K562 (cell line): ENCODE measurements around the gene AGPAT3. TPM values are rescaled to one million over a fixed set of nuclear protein-coding genes. Genes with fewer than 3 reads are reported as not detected.

Experiments
- BHLHE40 ChIP-seq: IDR thresholded peaks from 2 replicates; pipeline ENCODE4 v1.6.1; 2011; ENCODE audit warnings: low read length, improper control_type of control experiment
- CCAR2 ChIP-seq: fragments of 200-400 bp; formaldehyde crosslinking; IDR thresholded peaks from 2 replicates; pipeline ENCODE4 v1.6.1; 2017; ENCODE audit warnings: mild to moderate bottlenecking, low read depth, low read length
- CREM ChIP-seq: IDR thresholded peaks from 2 replicates; pipeline ENCODE4 v1.6.1; 2014; ENCODE audit warnings: antibody characterized with exemption, low read depth
- ETV6 ChIP-seq, 3 experiments: fragments of 150-350 bp in 1 of 3; sonication (generic) in 1 of 3; formaldehyde crosslinking in 1 of 3; IDR thresholded peaks; 2 replicates each; pipeline versions ENCODE4 v1.6.1 to v1.8.0; 2014 to 2022; ENCODE audit warnings: borderline replicate concordance in 2 of 3, low read depth in 2 of 3, antibody characterized with exemption in 1 of 3, low read length in 1 of 3, mild to moderate bottlenecking in 1 of 3, missing genetic modification reagents in 1 of 3
- GABPB1 ChIP-seq: sonication (generic); formaldehyde crosslinking; IDR thresholded peaks from 2 replicates; pipeline ENCODE4 v1.8.0; 2022; ENCODE audit warnings: mild to moderate bottlenecking, missing genetic modification reagents
- GTF2A2 ChIP-seq: IDR thresholded peaks from 2 replicates; pipeline ENCODE4 v1.6.1; 2016; ENCODE audit warnings: mild to moderate bottlenecking, missing genetic modification characterization, missing compliant biosample characterization
- HDAC2 ChIP-seq: fragments of 450-650 bp; IDR thresholded peaks from 2 replicates; pipeline ENCODE4 v1.6.1; 2016; ENCODE audit warnings: mild to moderate bottlenecking
- JUNB ChIP-seq: fragments of 450-650 bp; formaldehyde crosslinking; conservative IDR thresholded peaks from 2 replicates; pipeline ENCODE4 v1.4.0; 2020; ENCODE audit warnings: mild to moderate bottlenecking
- MED1 ChIP-seq: sonication (generic); formaldehyde crosslinking; IDR thresholded peaks from 2 replicates; pipeline ENCODE4 v1.8.1; 2023; ENCODE audit warnings: missing genetic modification reagents, borderline replicate concordance
- NCOA4 ChIP-seq: fragments of 450-650 bp; IDR thresholded peaks from 2 replicates; pipeline ENCODE4 v1.6.1; 2018; ENCODE audit warnings: mild to moderate bottlenecking; ENCODE audit not compliant: partially characterized antibody
- POLR3A ChIP-seq: IDR thresholded peaks from 2 replicates; pipeline ENCODE4 v1.6.1; 2011; ENCODE audit warnings: borderline replicate concordance, mild to moderate bottlenecking, moderate library complexity; ENCODE audit not compliant: insufficient read length, insufficient read depth; ENCODE audit errors: extremely low read depth
- RBM14 ChIP-seq: fragments of 200-400 bp; formaldehyde crosslinking; IDR thresholded peaks from 2 replicates; pipeline ENCODE4 v1.6.1; 2018; ENCODE audit warnings: low read depth, mild to moderate bottlenecking, low read length, moderate library complexity, borderline replicate concordance; ENCODE audit not compliant: insufficient read depth
- SREBF1 ChIP-seq: fragments of 150-350 bp; IDR thresholded peaks from 2 replicates; pipeline ENCODE4 v1.6.1; 2014; ENCODE audit warnings: antibody characterized with exemption, low read depth, low read length, borderline replicate concordance
- ZC3H11A ChIP-seq: IDR thresholded peaks from 2 replicates; pipeline ENCODE4 v1.6.1; 2012; ENCODE audit warnings: low read depth, low read length, improper control_type of control experiment
- ZFP1 ChIP-seq: fragments of 450-650 bp; formaldehyde crosslinking; IDR thresholded peaks from 2 replicates; pipeline ENCODE4 v1.4.0; 2020; ENCODE audit warnings: mild to moderate bottlenecking, mixed read lengths
- ZNF165 ChIP-seq: fragments of 250-450 bp; sonication (Bioruptor Pico); IDR thresholded peaks from 2 replicates; pipeline ENCODE4 v1.4.0; 2020; ENCODE audit warnings: borderline replicate concordance
- ZNF584 ChIP-seq: fragments of 200-800 bp; sonication (Bioruptor generic); IDR thresholded peaks from 2 replicates; pipeline ENCODE4 v1.6.1; 2016; ENCODE audit warnings: low read depth, mild to moderate bottlenecking, missing genetic modification characterization, missing compliant biosample characterization
- ZNF778 ChIP-seq: fragments of 450-650 bp; formaldehyde crosslinking; IDR thresholded peaks from 2 replicates; pipeline ENCODE4 v1.4.0; 2020; ENCODE audit warnings: mild to moderate bottlenecking, moderate library complexity
- polyA plus RNA-seq, 8 experiments: library from polyadenylated mRNA; depleted of rRNA in 4 of 8; stranded (reverse) in 5 of 8; unstranded in 3 of 8; fragments of >200 nt; fragmentation: Nextera tagmentation in 2 of 8; fragmentation: Illumina TruSeq in 1 of 8; extraction: Ambion mirVana in 2 of 8; extraction: Trizol in 1 of 8; gene quantifications; 2 replicates each; pipeline versions ENCODE4 v1.2.1 to v1.2.3, GENCODE V29; 2011 to 2014; ENCODE audit warnings: inconsistent platforms in 1 of 8, missing spikeins in 1 of 8
- total RNA-seq, 7 experiments: library from RNA; depleted of rRNA in 6 of 7; stranded (reverse); fragments of >200 nt in 6 of 7; fragmentation: Illumina TruSeq in 2 of 7; extraction: Trizol in 2 of 7; gene quantifications; 2 replicates each; pipeline versions ENCODE4 v1.2.1 to v1.2.3, GENCODE V29; 2011 to 2021; ENCODE audit warnings: low replicate concordance in 1 of 7
- TF ChIP-seq, protein P1 (sequence below): sonication (generic); formaldehyde crosslinking; IDR thresholded peaks from 2 replicates; pipeline ENCODE4 v1.8.0; 2022; ENCODE audit warnings: missing genetic modification reagents, mild to moderate bottlenecking, borderline replicate concordance
- TF ChIP-seq, protein P2 (sequence below): fragments of 250-450 bp; sonication (Bioruptor Pico); IDR thresholded peaks from 2 replicates; pipeline ENCODE4 v1.4.0; 2020; ENCODE audit warnings: borderline replicate concordance
- TF ChIP-seq, protein P3 (sequence below), 3 experiments: fragments of 200-800 bp in 1 of 3; fragments of 250-450 bp in 1 of 3; fragments of 450-650 bp in 1 of 3; sonication (Bioruptor Pico) in 1 of 3; sonication (Bioruptor generic) in 1 of 3; formaldehyde crosslinking in 1 of 3; IDR thresholded peaks; 2 replicates each; pipeline versions ENCODE4 v1.6.1 to v1.8.0; 2016 to 2022; ENCODE audit warnings: mild to moderate bottlenecking in 2 of 3, missing genetic modification characterization in 2 of 3, missing compliant biosample characterization in 1 of 3, moderate library complexity in 1 of 3

AGPAT3 gene
- total and polyA plus RNA-seq, 9 of the 15 experiments (the other 6 are each of a cell fraction or from before 2014, with no cell fraction given) = 1.5 to 88.4 (median 35.7) TPM

DNA sequence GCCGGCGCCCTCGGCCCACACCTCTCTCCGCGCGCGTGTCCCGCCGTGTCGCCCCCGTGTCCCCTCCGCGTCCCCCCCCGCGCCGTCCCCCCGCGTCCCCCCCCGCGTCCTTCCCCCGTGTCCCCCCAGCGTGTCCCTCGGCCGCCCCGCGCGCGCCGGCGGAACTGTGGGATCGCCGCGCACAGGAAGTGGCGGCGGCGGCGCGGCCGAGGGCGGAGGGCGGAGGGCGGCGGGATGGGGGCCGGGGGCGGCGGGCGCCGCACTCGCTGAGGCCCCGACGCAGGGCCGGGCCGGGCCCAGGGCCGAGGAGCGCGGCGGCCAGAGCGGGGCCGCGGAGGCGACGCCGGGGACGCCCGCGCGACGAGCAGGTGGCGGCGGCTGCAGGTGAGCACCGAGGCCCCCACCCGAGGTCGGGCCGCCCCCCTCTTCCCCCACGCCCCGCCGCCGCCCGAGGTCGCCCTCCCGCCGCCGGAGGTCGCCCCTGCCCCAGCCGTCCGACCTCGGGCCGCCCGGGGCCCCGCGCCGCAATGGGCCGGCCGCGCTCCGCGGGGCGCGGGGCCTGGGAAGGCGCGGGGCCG, at the start of gene AGPAT3 (continued):
- no peak for TF ChIP-seq CCAR2
- TF ChIP-seq GABPB1 (CRISPR knock-in tag) = no peak
- no peak for TF ChIP-seq ZNF778 (CRISPR knock-in tag)
- no peak for TF ChIP-seq MED1 (CRISPR knock-in tag)
- no peak for TF ChIP-seq ZFP1 (CRISPR knock-in tag)
- TF ChIP-seq CREM = peak; percentile 62
- no peak for TF ChIP-seq BHLHE40
- no peak for TF ChIP-seq ZNF165
- no peak for TF ChIP-seq HDAC2
- TF ChIP-seq, protein P1, sequence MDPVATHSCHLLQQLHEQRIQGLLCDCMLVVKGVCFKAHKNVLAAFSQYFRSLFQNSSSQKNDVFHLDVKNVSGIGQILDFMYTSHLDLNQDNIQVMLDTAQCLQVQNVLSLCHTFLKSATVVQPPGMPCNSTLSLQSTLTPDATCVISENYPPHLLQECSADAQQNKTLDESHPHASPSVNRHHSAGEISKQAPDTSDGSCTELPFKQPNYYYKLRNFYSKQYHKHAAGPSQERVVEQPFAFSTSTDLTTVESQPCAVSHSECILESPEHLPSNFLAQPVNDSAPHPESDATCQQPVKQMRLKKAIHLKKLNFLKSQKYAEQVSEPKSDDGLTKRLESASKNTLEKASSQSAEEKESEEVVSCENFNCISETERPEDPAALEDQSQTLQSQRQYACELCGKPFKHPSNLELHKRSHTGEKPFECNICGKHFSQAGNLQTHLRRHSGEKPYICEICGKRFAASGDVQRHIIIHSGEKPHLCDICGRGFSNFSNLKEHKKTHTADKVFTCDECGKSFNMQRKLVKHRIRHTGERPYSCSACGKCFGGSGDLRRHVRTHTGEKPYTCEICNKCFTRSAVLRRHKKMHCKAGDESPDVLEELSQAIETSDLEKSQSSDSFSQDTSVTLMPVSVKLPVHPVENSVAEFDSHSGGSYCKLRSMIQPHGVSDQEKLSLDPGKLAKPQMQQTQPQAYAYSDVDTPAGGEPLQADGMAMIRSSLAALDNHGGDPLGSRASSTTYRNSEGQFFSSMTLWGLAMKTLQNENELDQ (CRISPR knock-in tag) = no peak
- TF ChIP-seq, protein P2, sequence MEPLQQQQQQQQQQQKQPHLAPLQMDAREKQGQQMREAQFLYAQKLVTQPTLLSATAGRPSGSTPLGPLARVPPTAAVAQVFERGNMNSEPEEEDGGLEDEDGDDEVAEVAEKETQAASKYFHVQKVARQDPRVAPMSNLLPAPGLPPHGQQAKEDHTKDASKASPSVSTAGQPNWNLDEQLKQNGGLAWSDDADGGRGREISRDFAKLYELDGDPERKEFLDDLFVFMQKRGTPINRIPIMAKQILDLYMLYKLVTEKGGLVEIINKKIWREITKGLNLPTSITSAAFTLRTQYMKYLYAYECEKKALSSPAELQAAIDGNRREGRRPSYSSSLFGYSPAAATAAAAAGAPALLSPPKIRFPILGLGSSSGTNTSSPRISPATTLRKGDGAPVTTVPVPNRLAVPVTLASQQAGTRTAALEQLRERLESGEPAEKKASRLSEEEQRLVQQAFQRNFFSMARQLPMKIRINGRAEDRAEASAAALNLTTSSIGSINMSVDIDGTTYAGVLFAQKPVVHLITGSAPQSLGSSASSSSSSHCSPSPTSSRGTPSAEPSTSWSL (CRISPR knock-in tag) = no peak
- TF ChIP-seq RBM14 = no peak
- no peak for TF ChIP-seq SREBF1
- TF ChIP-seq NCOA4 = no peak
- TF ChIP-seq ETV6 (IDR thresholded peaks at IDR 0.05; ENCODE audit: borderline replicate concordance in 1 of 2, low read depth in 2 of 2, low read length in 1 of 2) = no peak
- no peak for TF ChIP-seq ETV6 (CRISPR knock-in tag; IDR thresholded peaks at IDR 0.05; ENCODE audit: borderline replicate concordance)
- TF ChIP-seq POLR3A = no peak
- no peak for TF ChIP-seq ZC3H11A
- TF ChIP-seq GTF2A2 (tag) = no peak
- no peak for TF ChIP-seq ZNF584
- TF ChIP-seq, protein P3, sequence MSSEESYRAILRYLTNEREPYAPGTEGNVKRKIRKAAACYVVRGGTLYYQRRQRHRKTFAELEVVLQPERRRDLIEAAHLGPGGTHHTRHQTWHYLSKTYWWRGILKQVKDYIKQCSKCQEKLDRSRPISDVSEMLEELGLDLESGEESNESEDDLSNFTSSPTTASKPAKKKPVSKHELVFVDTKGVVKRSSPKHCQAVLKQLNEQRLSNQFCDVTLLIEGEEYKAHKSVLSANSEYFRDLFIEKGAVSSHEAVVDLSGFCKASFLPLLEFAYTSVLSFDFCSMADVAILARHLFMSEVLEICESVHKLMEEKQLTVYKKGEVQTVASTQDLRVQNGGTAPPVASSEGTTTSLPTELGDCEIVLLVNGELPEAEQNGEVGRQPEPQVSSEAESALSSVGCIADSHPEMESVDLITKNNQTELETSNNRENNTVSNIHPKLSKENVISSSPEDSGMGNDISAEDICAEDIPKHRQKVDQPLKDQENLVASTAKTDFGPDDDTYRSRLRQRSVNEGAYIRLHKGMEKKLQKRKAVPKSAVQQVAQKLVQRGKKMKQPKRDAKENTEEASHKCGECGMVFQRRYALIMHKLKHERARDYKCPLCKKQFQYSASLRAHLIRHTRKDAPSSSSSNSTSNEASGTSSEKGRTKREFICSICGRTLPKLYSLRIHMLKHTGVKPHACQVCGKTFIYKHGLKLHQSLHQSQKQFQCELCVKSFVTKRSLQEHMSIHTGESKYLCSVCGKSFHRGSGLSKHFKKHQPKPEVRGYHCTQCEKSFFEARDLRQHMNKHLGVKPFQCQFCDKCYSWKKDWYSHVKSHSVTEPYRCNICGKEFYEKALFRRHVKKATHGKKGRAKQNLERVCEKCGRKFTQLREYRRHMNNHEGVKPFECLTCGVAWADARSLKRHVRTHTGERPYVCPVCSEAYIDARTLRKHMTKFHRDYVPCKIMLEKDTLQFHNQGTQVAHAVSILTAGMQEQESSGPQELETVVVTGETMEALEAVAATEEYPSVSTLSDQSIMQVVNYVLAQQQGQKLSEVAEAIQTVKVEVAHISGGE (CRISPR knock-in tag; IDR thresholded peaks at IDR 0.05) = peak in 1 of 3 experiments; percentile 83; a peak in 2 of 6 replicates
- TF ChIP-seq JUNB (CRISPR knock-in tag) = no peak
